ENCODE results near the gene EDN2.

DNA sequence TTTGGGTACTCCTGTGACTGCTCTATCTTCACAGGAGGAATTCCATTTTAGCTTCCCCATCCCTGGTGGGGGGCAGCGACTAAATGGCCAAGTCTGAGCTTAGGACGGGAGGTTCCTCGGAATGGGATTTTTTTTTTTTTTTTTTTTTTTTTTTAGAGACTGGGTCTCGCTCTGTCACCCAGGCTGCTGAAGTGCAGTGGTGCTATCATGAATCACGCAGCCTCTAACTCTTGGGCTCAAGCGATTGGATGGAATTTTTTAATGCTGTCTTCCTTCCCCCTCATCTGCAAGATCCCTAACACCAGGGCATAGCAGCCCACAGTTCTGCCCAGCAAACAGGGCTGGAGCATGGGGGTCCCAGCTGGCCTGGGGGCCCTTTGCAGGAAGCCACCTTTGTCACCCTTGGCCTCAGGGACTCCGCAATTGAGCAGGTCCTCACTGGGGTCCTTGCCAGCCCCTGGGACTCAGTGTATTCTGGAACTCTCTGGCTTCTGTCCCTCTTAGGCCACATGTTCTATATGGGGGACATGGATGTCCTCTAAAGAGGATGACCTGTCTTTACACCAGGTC is 13.1 kb upstream of the EDN2 start:
- no peak for TF ChIP-seq POLR2AphosphoS5 (IDR thresholded peaks at IDR 0.05)
- TF ChIP-seq, protein P1, sequence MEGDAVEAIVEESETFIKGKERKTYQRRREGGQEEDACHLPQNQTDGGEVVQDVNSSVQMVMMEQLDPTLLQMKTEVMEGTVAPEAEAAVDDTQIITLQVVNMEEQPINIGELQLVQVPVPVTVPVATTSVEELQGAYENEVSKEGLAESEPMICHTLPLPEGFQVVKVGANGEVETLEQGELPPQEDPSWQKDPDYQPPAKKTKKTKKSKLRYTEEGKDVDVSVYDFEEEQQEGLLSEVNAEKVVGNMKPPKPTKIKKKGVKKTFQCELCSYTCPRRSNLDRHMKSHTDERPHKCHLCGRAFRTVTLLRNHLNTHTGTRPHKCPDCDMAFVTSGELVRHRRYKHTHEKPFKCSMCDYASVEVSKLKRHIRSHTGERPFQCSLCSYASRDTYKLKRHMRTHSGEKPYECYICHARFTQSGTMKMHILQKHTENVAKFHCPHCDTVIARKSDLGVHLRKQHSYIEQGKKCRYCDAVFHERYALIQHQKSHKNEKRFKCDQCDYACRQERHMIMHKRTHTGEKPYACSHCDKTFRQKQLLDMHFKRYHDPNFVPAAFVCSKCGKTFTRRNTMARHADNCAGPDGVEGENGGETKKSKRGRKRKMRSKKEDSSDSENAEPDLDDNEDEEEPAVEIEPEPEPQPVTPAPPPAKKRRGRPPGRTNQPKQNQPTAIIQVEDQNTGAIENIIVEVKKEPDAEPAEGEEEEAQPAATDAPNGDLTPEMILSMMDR (IDR thresholded peaks at IDR 0.05) = no peak
